Measurements from ENCODE around the gene CDC123.

DNA sequence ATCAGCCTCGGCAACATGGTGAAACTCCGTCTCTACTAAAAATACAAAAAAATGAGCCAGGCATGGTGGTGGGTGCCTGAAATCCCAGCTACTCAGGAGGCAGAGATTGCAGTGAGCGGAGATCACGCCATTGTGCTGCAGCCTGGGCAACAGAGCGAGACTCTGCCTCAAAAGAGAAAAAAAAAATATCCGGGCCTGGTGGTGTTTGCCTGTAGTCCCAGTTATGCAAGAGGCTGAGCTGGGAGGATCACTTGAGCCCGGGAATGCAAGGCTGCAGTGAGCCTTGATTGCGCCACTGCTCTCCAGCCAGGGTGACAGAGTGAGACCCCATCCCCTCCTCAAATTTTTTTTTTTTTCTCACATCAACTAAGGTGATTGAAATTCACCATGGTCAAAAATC, 42.8 kb downstream of the CDC123 start:
- TF ChIP-seq POLR2A (IDR thresholded peaks at IDR 0.05; ENCODE audit: low read depth, low read length) = no peak
- TF ChIP-seq POLR2AphosphoS5 (IDR thresholded peaks at IDR 0.05; ENCODE audit: low read depth, low read length) = no peak

Data from GM12892 (cell line).